ENCODE results near the gene MAP2K1. TPM values are rescaled to one million over a fixed set of nuclear protein-coding genes. Genes with fewer than 3 reads are reported as not detected.

Gene MAP2K1
- total and polyA plus RNA-seq, 9 of the 15 experiments (the other 6 are each of a cell fraction or from before 2014, with no cell fraction given): 7.5 to 58.3 (median 30.0) TPM

DNA sequence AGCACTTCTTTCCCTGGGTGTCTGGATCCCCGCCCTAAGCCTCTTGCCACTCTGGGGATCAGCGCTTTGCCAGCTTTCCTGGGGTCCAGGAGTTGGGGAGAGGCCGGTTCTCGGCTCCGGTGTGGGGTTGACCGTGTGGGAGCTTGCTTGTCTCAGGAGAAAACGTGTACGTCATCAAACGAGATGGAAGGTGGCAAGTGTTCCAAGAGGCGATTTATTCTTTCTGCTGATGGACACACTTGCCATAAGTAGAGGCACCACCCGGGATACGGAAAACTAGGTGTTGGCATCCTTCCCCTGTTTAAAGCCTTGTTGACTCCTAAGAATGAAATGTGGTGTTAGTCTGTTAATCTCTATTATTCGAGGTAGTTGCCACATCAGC, 118.7 kb downstream of the MAP2K1 start (continued):
- TF ChIP-seq, protein P1, sequence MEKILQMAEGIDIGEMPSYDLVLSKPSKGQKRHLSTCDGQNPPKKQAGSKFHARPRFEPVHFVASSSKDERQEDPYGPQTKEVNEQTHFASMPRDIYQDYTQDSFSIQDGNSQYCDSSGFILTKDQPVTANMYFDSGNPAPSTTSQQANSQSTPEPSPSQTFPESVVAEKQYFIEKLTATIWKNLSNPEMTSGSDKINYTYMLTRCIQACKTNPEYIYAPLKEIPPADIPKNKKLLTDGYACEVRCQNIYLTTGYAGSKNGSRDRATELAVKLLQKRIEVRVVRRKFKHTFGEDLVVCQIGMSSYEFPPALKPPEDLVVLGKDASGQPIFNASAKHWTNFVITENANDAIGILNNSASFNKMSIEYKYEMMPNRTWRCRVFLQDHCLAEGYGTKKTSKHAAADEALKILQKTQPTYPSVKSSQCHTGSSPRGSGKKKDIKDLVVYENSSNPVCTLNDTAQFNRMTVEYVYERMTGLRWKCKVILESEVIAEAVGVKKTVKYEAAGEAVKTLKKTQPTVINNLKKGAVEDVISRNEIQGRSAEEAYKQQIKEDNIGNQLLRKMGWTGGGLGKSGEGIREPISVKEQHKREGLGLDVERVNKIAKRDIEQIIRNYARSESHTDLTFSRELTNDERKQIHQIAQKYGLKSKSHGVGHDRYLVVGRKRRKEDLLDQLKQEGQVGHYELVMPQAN (IDR thresholded peaks at IDR 0.05; ENCODE audit: borderline replicate concordance): peak; percentile 59; the same call in 1 of the 2 replicates
- TF ChIP-seq PHF8 (IDR thresholded peaks at IDR 0.05; ENCODE audit: borderline replicate concordance, low read length) (peak; percentile 45; the same call in 1 of the 2 replicates), NRF1 (conservative IDR thresholded peaks at IDR 0.05 in 1 of 2, IDR thresholded peaks at IDR 0.05 in 1 of 2) (peak; percentile 11 to 44; a peak in 3 of 4 replicates)
- TF ChIP-seq, protein P2, sequence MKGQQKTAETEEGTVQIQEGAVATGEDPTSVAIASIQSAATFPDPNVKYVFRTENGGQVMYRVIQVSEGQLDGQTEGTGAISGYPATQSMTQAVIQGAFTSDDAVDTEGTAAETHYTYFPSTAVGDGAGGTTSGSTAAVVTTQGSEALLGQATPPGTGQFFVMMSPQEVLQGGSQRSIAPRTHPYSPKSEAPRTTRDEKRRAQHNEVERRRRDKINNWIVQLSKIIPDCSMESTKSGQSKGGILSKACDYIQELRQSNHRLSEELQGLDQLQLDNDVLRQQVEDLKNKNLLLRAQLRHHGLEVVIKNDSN (CRISPR knock-in tag; IDR thresholded peaks at IDR 0.05): 0 out of 2 replicates have a peak, but pooled peaks have one; percentile 16

DNA sequence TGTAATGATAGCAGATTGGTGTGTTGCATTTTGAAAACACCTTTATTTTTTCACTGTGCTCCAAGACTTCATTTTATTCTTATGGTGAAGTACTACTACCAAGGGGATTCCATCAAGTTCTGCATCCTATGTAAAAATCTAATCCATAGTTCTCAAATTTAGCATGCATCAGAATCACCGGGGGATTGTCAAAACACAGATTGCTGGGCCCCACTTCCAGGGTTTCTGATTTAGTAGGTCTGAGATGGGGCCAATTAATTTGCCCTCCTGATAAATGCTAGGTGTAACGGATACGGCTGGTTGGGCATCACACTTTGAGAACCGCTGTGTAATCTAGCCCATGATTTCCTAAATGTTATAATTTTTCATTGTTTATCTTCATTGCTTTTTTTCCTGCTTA, 119.1 kb downstream of the MAP2K1 start:
- Histone ChIP-seq H4K20me1 (replicated peaks; ENCODE audit: control insufficient read depth, insufficient read depth, low read length) (peaks cover 27% of the 10 kb centered on the region), H2AFZ (ENCODE audit: low read depth, low read length) (peak overlapping the region; percentile 97; the same call in 1 of the 2 replicates), H3K27me3 (ENCODE audit: control insufficient read depth in 2 of 2, insufficient read depth in 2 of 2, low read length in 2 of 2) (no peaks in the 10 kb centered on the region), H3K79me2 (ENCODE audit: control insufficient read depth, insufficient read depth, low read length) (peaks cover 80% of the 10 kb centered on the region), H3K4me1 (replicated peaks in 1 of 2; ENCODE audit: control insufficient read depth in 2 of 2, insufficient read depth in 2 of 2, low read length in 2 of 2) (peaks cover 17 to 19% of the 10 kb centered on the region in 2 experiments), H3K27ac (ENCODE audit: extremely low read depth, low read depth, low read length) (peak overlapping the region; percentile 97), H3K4me2 (ENCODE audit: insufficient read depth, low read length) (peak overlapping the region; percentile 97), H3K4me3 (peak overlapping the region; percentile 71), H3K9me3 (replicated peaks; ENCODE audit: control insufficient read depth, insufficient read depth, low read depth, low read length) (no peaks in the 10 kb centered on the region), H3K9ac (ENCODE audit: insufficient read depth in 1 of 2, low read depth in 2 of 2, low read length in 2 of 2) (peak overlapping the region; percentile 97 to 98), H3K9me1 (ENCODE audit: control insufficient read depth, insufficient read depth, low read length) (no peaks in the 10 kb centered on the region), H3K36me3 (ENCODE audit: control insufficient read depth, insufficient read depth, low read length) (peaks cover 45% of the 10 kb centered on the region)
- in situ Hi-C loops (cut with MboI) (no loop called here), intact Hi-C loops (cut with micrococcal nuclease) (loop anchor here (5.0 kb wide), 1 partner anchor 61 kb away; the partner anchor contains the start of gene LCTL)
- ATAC-seq (no peak), DNase-seq (ENCODE audit: extremely low read depth in 1 of 4, low spot score in 3 of 4) (no peak), FAIRE-seq (no peak)
- no peak for TF ChIP-seq U2AF2 (optimal IDR thresholded peaks at IDR 0.05; ENCODE audit: low read depth, low read length)
- no peak for TF ChIP-seq MEF2D (tag; conservative IDR thresholded peaks at IDR 0.05; ENCODE audit: low read depth)
- TF ChIP-seq TGIF2 (CRISPR knock-in tag; IDR thresholded peaks at IDR 0.05): no peak
- no peak for TF ChIP-seq SLC30A9 (CRISPR knock-in tag; IDR thresholded peaks at IDR 0.05)
- TF ChIP-seq CTBP1 (IDR thresholded peaks at IDR 0.05; ENCODE audit: borderline replicate concordance): no peak
- no peak for TF ChIP-seq PTTG1 (tag; IDR thresholded peaks at IDR 0.05; ENCODE audit: low read depth)
- no peak for TF ChIP-seq MCM2 (IDR thresholded peaks at IDR 0.05; ENCODE audit: low read depth)
- TF ChIP-seq KDM1A (IDR thresholded peaks at IDR 0.05): peak in 1 of 2 experiments; percentile 4; a peak in 1 of 4 replicates
- TF ChIP-seq ZFX (CRISPR knock-in tag; IDR thresholded peaks at IDR 0.05): peak; percentile 28; the same call in 1 of the 2 replicates
- TF ChIP-seq ZNF134 (CRISPR knock-in tag; conservative IDR thresholded peaks at IDR 0.05): 0 out of 2 replicates have a peak, but pooled peaks have one; percentile 2
- 0 out of 2 replicates have a peak, but pooled peaks have one; percentile 10 for TF ChIP-seq CBFA2T3 (IDR thresholded peaks at IDR 0.05)
- no peak for TF ChIP-seq TAF15 (IDR thresholded peaks at IDR 0.05; ENCODE audit: low read depth, low read length)
- 2% methylated on average over 4 of the region's 4 CpGs for WGBS (ENCODE audit: insufficient coverage, low coverage, missing lambda C conversion rate)
- CTCF ChIA-PET (ENCODE audit: low intra/inter-chr PET ratio): no interaction called here
- BruUV-seq (replicated peaks): no TSS peak
- POLR2A ChIA-PET: interaction anchor here (0.6 to 2.9 kb wide), 10 partner anchors 9 to 320 kb away, joined by 3 to 8 read pairs (median 4); no protein-coding TSS in a partner anchor
